Renal cortical epithelial cell (primary cell): ENCODE data around the gene CENPA. TPM values are rescaled to one million over a fixed set of nuclear protein-coding genes. Genes with fewer than 3 reads are reported as not detected.
"Not testable (repeated sequence)": the region's sequence is repeated elsewhere in the genome, so short reads cannot be mapped to it uniquely, and the experiment has no call there.

ENCODE experiments used
- DNase-seq: peaks from one replicate; pipeline ENCODE4 v3.0.0-alpha.2; 2011; ENCODE audit warnings: low read depth
- total RNA-seq: library from RNA; depleted of rRNA; stranded (reverse); fragments of >200 nt; gene quantifications from 2 replicates; pipeline ENCODE4 v1.2.3, GENCODE V29; 2014

Gene CENPA
- 0.50 and 5.6 TPM in 2 replicates for total RNA-seq

GRCh38 chr2:26785431-26786206 is at the start of gene CENPA:
CENPA (plus strand) TSS chr2:26786056; CDS start chr2:26786197, 141 bp downstream.
- DNase-seq: peak; percentile 99

GRCh38 chr2:26737221-26737620 is 48.6 kb upstream of the CENPA start:
- DNase-seq: no peak

- no peak for DNase-seq
These were observed 47.4 kb upstream of the CENPA start for GRCh38 chr2:26738481-26738880.

DNA sequence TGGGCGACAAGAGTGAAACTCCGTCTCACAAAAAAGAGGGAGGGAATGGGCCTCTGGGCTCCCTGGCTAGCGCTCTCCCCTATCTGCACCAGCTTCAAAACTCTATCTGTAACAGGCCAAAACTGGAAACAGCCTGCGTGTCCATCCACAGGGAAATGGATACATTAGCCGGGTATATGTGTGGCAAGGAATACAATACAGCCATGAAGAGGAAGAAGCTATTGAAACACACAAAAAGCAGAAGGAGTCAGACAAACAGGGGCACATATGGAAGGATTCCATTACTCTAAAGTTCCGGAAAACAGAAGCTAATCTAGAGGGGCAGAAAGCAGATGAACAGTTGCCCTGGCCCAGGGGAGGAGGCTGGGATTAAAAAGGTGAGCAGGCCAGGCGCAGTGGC is 46.3 kb upstream of the CENPA start:
- no peak for DNase-seq

- no peak for DNase-seq
These were observed 45.5 kb upstream of the CENPA start for GRCh38 chr2:26740346-26740745.

- no peak for DNase-seq
These were observed 45.0 kb upstream of the CENPA start for GRCh38 chr2:26740890-26741302.

GRCh38 chr2:26742048-26742770 is 43.6 kb upstream of the CENPA start:
- no peak for DNase-seq

DNA sequence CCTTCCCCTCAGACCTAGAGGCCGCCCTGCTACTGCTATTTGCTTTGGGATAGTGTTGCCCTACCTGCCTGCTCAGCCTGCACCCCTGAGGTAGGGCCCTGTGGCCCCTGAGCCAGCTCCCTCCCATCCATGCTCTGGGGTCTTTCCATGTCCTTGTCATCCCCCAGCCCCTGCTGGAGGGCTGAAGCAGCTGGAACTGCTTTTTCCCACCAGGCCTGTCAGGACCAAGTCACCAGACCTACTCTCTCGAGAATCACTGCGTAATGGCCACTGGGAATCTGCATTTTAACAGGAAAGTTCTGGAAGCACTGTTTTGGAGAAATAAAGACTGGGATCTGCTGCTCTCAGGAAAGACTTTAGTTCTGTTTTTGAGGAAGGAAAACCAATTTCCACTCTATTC is 42.0 kb upstream of the CENPA start:
- no peak for DNase-seq

DNA sequence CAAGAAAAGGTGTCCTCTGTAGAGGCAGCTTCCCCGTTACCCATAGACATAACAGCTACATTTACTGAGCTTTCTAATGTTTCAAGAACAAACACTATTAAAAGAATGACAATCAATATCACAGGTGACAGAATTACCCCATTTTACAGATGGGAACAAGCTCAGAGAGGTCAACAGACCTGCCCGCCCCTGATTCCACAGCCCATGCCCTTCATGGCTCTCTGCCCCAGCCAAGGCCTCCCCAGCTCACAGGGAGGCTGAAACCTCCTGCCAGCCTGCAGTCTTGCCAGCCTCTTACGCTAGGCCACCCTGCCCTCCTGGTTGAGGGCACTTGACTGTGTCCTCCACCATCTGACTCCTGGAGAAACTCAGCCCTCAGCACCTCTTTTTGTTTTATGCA is 40.9 kb upstream of the CENPA start:
- DNase-seq: no peak

GRCh38 chr2:26745609-26746327 is 40.1 kb upstream of the CENPA start:
- peak; percentile 57 for DNase-seq

GRCh38 chr2:26746934-26747333 is 38.9 kb upstream of the CENPA start:
- DNase-seq: no peak

GRCh38 chr2:26749787-26750420 is 36.0 kb upstream of the CENPA start:
- DNase-seq: peak; percentile 67

- not testable (repeated sequence) for DNase-seq
These were observed 35.4 kb upstream of the CENPA start for GRCh38 chr2:26750467-26750866.

DNA sequence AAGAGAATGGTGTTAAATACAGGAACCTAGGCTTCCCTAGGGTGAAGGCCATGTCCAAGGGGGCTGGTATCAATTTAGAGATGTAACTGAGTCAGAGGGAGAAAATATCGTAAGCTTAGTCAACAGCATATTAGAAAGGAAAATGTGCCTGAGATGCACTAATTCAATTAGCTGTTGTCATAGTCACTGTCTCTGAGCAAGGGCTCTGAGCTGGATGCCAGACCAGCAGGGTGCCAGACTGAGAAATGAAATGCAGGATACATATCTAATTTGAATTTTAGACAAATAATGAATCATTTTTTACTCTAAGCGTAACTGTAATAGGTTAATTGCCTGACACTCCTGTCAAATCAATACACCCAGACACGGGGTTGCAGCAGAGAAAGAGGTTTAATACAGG is 33.2 kb upstream of the CENPA start:
- no peak for DNase-seq

- no peak for DNase-seq
These were observed 31.3 kb upstream of the CENPA start for GRCh38 chr2:26754539-26754938.

DNA sequence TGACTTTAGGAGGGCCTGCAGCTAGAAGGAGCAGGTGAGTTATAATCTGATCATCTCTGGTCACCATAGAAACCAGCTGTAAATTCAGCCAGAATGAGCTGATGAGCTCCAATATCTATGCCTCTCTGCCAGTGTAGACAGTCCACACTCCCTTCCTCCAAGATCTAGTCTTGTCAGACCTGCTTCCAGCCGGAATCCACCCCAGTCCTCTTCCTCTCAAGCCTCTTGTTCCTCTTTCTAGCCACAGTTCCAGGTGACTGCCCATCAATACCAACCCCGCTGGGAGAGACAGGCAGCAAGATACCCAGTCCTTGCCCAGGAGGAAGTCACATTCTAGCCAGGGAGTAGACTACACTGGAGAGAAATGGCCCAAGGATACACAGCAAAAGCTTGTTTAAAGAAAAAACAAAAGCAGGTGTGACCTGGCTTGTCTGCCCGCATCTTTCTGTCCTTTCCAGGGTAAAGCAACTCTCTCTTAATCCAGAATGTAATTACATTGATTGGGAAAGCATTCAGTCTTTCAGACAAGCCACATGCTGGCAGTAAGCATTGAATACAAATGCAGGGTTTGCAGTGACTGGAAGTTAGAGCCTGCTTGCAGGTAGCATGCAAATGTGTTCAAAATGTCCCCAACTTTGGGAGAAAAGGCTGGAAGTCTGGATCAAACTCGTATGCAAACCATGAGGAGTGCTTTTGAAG is 30.7 kb upstream of the CENPA start:
- peak; percentile 70 for DNase-seq

DNA sequence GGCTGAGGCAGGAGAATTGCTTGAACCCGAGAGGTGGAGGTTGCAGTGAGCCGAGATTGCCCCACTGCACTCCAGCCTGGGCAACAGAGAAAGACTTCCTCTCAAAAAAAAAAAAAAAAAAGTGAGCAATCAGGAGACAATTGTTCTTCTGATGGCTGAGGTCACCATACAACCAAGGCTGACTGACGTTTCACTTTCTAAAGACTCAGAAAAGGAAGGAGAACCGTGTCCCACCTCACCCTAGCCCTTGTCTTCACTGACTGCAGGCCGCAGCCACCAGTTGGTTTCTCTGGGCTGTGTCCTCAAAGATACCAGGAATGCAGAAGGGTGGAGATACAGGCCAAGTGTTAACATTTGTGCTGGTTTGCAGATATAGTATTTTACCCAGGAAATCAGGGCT is 29.5 kb upstream of the CENPA start:
- DNase-seq: no peak

DNA sequence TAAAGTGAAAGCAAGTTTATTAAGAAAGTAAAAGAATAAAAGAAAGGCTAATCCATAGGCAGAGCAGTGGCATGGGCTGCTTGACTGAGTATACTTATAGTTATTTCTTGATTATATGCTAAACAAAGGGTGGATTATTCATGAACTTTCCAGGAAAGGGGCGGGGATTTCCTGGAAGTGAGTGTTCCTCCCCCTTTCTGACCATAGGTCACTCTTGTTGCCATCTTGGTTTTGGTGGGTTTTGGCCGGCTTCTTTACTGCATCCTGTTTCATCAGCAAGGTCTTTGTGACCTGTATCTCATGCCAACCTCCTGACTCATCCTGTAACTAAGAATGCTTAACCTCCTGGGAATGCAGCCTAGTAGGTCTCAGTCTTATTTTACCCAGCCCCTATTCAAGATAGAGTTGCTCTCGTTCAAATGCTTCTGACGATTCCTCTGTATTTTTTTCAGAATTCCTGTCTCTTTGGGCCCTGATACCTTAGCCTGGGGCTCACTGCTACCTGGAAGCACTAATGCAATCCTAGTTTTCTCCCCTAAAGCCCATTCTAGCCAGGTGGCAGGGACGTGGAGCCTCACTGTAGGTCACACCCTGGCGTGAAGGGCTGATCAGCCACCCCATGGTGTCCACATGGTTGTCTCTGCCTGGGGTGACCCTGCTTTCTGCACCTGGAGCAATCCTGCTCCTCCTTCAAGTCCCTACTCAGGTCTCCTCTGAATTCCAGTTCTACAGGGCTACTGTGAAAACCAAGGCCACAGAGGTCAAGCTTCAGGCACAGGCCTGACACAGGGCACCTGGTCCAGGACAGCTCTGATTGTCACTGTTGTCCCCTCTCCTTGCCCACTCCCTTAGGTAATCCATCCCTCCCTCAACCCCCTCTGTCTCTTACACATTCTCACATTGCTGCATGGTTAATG is 27.7 kb upstream of the CENPA start:
- peak; percentile 100 for DNase-seq

GRCh38 chr2:26758790-26759321 is 27.0 kb upstream of the CENPA start:
- DNase-seq: peak; percentile 82

DNA sequence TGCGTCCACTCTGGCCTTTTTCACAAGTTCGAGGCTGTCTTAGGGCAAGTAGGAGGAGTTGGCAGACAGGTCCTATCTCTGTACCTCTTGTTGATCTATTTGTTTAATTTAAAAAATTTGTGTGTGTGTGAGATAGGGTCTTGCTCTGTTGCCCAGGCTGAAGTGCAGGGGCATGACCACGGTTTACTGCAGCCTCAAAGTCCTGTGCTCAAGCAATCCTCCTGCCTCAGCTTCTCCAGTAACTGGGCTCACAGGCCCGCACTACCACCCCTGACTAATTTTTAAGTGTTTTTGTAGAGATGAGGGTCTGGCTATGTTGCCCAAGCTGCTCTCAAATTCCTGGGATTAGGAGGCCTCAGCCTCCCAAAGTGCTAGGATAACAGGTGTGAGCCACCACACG is 26.0 kb upstream of the CENPA start:
- DNase-seq: no peak
